Femur (tissue), 1 donor: ENCODE results near the gene RAB6C.
A peak's percentile ranks its signal among the peaks of the same experiment; 100 is the strongest.
"Not testable (repeated sequence)": the region's sequence is repeated elsewhere in the genome, so short reads cannot be mapped to it uniquely, and the experiment has no call there.

Experiments
- DNase-seq: peaks from one replicate; pipeline ENCODE4 v3.0.0-alpha.2; 2017

The RAB6C gene

DNA sequence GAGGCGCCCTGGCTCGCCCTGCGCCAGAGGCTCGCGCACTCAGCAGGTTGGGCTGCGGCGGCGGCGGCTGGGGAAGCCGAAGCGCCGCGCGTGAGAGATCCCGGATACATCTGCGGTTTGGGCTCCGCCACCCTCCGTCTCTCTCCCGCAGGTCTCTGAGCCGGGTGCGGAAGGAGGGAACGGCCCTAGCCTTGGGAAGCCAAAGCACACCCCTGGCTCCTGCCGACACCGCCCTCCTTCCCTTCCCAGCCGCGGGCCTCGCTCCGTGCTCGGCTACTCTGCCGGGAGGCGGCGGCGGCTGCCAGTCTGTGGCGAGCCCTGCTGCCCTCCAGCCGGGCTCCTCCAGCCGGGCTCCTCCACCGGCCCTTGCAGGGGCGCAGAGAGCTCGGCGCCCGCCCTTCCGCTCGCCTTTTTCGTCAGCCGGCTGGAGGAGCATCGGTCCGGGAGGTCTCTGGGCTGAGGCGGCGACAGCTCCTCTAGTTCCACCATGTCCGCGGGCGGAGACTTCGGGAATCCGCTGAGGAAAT, at the start of gene RAB6C:
RAB6C (plus strand) TSS at position 38 of the 527 bp plus-strand sequence; CDS start at position 488, 450 bp downstream.
- DNase-seq, result peak; percentile 37

DNA sequence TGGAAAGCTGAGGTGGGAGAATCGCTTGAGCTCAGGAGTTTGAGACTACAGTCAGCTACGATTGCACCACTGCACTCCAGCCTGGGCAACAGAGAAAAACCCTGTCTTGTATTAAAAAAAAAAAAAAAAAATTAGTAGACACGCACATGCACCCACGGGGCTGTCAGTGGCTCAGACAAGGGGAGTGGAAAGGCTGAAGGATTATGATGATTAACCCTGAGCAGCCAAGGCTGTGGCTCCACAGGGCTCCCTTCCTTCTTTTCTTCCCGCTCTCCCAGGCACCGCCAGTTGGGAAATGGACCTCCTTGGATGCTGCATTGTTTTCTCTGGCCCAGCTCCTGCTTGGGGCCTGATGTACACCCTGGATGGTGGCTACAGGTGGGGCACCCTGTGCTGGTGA, 49.0 kb upstream of the RAB6C start:
- no peak for DNase-seq

DNA sequence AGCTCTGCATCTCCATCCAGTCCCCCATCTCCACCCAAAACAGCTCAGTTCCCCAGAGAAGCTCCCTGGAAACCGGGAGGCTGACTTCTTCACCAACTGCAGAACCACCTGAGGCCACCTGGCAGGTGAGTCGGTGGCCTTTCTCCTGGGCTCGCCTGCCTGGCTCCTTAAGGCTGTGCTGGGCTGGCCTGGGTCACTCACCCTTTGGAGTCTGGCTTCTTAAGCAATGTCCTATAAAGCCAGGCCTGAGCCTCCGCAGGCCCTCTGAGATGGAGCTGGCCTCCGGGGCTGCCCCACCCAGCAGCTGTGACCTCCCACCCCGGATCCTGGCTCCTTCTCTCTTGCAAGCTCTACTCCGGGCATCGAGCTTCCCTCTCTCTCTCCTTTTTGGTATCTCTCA, 46.1 kb upstream of the RAB6C start:
- DNase-seq, result not testable (repeated sequence)

- no peak for DNase-seq
Measured at GRCh38 chr2:129934044-129934822, 45.2 kb upstream of the RAB6C start.

- no peak for DNase-seq
Measured at GRCh38 chr2:129935118-129935517, 44.3 kb upstream of the RAB6C start.

DNA sequence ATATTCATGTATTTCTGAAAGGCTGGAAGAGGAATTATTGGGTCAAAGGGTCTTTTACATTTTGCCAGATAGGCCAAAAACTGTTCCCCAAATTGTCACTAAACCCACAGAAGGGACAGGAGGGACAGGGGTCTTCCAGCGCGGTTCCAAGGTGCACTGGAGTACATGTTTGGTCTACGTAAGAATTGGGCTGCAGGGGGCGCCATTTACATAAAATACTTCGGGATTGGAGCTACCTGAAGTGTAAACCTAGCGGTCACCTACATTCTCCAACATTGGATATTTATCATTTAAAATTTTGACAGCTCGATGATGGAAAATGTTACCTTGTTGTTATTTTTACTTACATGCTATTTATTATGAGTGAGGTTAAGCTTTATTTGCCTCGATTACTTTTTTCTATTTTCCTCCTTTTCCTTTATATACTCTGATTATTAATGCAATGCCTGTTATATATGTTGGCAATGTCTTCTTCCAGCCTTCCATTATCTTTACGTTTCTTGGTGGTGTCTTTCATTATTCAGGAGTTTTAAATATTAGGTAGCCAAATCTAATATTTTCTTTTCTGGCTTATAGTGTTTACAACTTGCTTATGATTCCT, 43.0 kb upstream of the RAB6C start:
- DNase-seq, result no peak

DNA sequence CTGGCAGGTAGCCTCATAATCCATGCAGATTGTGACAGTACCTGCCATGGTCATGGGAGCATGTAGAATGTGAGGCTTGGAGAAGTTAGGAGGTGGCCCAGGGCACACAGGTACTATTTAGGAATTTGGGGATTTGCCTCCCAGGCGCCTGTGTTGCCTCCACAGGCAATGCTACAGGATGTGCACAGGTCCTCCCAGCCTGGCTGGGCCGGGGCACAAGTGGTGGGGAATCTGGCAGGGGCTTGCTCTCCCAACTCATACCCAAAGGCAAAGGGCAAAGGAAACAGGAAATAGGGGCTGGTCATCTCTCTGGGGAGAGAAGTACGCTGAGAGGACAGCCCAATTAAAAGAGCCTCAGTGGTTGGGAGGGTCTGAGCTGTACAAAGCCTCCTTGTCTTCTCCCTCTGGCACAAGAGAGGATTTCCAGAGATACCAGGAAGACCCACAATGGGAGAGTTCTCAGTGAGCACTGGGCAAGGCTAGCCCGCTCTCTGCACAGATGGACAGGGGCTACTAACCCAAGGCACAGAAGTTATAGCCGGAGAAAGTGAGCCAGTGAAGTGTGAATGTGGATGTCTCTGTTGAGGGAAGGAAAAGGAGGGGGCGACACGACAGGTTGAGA, 40.5 kb upstream of the RAB6C start:
- not testable (repeated sequence) for DNase-seq

DNA sequence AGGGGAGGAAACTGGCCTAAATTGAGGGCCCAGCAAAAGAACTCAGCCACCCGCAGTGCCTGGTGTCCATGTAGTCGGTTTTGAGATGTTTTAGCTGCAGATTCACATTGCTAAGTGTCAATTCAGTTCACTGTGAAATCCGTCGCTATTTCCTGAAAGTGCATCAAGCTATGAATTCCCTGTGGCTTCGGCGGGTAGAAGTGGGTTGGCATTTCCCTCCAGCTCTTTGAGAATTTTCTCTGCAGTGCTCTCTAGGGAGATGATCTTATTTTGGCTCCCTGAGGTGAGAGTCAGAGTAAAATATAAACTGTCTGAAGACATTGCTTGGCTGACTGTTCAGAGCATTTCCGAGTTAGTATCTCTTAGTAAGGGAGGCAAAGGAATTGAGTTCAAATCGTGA, 36.0 kb upstream of the RAB6C start:
- not testable (repeated sequence) for DNase-seq

GRCh38 chr2:129945557-129945956, 33.9 kb upstream of the RAB6C start:
- DNase-seq, result no peak

DNA sequence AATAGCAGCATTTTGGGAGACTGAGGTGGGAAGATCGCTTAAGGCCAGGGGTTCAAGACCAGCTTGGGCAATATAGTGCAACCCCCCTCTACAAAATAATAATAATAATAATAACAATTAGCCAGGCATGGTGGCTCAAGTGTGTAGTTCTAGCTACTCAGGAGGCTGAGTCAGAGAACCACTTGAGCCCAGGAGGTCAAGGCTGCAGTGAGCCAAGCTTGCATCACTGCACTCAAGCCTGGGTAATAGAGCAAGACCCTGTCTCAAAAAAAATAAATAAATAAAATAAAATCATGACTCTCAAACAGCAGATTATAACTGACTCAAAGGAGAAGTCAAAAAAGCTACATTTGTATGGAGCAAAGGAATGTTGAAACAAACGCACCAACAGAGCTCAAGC, 31.8 kb upstream of the RAB6C start:
- DNase-seq, result not testable (repeated sequence)

DNA sequence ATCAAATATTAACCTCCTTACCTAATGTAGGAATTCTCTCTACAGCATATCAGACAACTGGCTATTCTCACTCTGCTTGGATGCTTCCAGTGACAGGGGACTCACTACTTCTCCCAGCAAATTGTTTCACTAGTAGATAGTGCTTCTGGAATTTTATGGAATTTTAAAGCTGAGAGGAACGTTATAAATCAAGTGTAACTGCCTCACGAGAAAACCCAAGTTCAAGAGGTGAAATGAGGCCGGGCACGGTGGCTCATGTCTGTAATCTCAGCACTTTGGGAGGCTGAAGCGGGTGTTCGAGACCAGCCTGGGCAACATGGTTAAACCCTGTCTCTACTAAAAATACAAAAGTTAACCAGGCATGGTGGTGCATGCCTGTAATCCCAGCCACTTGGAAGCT, 23.3 kb upstream of the RAB6C start:
- not testable (repeated sequence) for DNase-seq

DNA sequence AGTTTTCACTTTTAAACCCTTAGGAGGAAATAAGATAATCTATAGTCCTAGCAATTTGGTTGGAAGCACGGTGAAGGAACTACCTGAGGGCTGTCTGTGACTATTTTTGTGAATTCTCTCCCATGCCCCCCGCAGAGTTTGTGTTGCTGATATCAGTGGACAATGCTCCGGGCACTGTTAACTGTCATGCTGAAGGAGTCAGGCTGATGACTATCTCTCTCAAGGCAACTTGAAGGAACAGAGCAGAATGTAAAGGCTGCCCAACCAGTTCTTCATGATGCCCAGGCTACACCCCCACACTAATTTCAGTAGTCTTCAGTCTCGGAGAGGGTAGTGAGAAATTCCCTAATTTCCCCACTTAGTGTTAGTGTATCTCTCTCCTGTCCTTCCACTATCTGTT, 21.6 kb upstream of the RAB6C start:
- DNase-seq, result no peak

GRCh38 chr2:129958736-129959135, 20.7 kb upstream of the RAB6C start:
- not testable (repeated sequence) for DNase-seq

DNA sequence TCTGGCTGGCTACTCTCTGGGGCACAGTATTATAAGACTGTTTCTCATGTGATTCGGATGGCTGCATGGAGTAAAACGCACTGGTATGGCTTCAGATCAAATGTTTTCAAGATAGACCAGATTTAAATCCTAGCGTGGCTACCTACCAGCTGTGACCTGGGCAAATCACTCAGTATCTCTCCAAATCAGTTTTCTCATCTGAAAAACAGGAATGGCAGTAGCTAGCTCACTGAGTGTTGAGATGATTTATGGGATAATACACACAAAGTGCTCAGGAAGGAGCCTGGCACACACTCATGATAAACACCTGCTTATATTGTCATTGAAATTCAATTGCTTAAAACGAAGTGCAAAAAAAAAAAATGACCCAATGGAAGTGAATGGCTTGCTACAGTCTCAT, 10.9 kb upstream of the RAB6C start:
- DNase-seq, result not testable (repeated sequence)

GRCh38 chr2:129975016-129975774, 4.3 kb upstream of the RAB6C start:
- DNase-seq, result no peak

DNA sequence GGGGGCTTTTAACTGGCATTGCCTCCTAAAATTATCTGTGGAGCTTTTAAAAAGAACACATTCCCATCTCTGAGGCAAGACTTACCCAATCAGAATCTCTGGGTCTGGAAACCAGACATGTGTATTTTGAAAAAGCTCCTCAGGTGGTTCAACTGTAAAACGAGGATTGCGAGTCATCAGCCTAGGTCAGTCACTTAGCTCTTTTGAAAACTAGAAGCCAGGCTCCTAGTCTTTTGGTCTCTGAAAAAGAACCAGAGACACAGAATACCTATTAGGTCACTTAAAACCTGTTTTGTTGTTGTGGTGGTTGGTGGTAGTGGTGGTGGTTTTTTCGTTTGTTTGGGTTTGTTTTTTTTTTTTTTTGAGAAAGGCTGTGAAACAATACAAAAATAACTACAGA, 2.5 kb upstream of the RAB6C start:
- DNase-seq, result not testable (repeated sequence)

DNA sequence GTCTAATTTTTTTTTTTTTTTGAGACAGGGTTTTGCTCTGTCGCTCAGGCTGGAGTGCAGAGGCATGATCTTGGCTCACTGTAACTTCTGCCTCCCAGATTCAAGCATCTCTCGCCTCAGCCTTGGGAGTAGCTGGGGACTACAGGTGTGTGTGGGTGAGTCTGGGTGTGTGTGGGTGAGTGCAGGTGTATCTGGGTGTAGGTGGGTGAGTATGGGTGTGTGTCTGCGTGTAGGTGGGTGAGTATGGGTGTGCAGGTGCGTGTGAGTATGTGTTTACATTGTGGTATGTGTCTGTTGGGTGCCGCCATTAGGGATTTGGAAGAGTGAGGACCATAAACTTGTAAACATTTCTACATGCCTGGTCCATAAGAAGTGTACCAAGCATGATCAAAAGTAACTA, 1.5 kb upstream of the RAB6C start:
- no peak for DNase-seq

- DNase-seq, result not testable (repeated sequence)
Measured at GRCh38 chr2:129980246-129980645, 780 bp downstream of the RAB6C start.

DNA sequence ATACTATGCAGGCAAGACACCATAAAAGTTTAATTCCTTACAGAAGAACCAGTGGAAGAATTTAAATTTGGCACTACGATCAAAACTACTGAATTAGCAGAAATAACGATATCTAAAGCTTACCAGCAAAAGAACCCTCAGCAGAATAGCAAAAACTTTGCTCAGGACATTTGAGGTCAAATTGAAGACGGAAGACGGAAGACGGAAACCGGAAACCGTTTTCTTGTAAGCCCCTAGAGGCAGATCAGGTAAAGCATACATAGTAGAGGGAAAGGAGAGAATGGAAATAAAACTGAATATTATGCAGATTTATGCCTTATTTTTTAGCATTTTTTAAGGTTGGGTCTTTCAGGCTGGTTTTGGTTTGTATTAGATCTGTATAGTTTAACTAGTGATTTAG, 2.2 kb downstream of the RAB6C start:
- DNase-seq, result not testable (repeated sequence)

- DNase-seq, result no peak
Measured at GRCh38 chr2:129984426-129984825, 5.0 kb downstream of the RAB6C start.

DNA sequence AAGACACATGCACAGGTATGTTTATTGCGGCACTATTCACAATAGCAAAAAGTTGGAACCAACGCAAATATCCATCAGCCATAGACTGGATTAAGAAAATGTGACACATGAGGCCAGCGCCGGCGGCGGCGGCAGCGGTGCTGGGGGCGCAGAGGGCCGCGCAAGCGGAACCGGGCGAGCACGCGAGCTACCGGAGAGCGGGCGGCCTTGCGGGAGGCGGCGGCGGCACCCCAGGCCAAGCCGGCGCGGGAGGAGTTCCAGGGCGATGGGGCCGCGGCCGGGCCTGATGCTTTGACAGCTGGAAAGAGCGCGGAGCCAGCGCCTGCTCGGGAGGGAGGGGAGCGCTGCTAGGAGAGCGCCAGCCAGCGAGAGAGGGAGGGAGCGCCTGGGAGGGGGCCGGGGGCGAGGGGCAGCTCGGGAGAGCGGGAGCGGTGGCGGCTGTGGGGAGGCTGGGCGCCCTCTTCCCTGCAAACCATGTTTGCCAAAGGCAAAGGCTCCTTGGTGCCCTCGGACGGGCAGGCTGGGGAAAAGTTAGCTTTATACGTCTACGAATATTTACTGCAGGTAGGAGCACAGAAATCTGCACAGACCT, 13.0 kb downstream of the RAB6C start:
- not testable (repeated sequence) for DNase-seq

DNA sequence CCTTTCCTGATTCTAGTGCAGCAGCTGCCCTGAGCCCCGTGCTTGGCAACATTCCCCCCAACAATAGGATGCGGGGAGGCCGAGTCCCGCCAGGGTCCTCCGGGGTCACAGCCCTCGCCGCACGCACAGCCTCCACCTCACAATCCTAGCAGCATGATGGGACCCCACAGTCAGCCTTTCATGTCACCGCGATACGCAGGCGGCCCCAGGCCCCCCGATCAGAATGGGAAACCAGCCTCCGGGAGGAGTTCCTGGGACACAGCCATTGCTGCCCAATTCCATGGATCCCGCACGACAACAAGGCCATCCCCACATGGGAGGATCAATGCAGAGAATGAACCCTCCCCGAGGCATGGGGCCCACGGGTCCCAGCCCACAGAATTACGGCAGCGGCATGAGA, 13.7 kb downstream of the RAB6C start:
- DNase-seq, result not testable (repeated sequence)
